Neuronal stem cell (in vitro differentiated cells): Measurements from ENCODE around the gene MDH1B.

Experiments
- DNase-seq: peaks from one replicate; pipeline ENCODE4 v3.0.0-alpha.2; 2013; ENCODE audit warnings: low spot score
- H2AFZ ChIP-seq: one replicate; pipeline ENCODE4 v1.6.1; 2013; ENCODE audit warnings: mild to moderate bottlenecking, low read length, inconsistent platforms
- H2AK5ac ChIP-seq: 2 replicates; pipeline ENCODE4 v1.6.1; 2013; ENCODE audit warnings: low read depth, mild to moderate bottlenecking, inconsistent platforms, low read length, moderate library complexity, mixed read lengths
- H2BK120ac ChIP-seq: 2 replicates; pipeline ENCODE4 v1.6.1; 2013; ENCODE audit warnings: low read depth, mild to moderate bottlenecking, inconsistent platforms, low read length, moderate library complexity, mixed read lengths
- H2BK12ac ChIP-seq: one replicate; pipeline ENCODE4 v1.6.1; 2013; ENCODE audit warnings: low read length, inconsistent platforms
- H2BK15ac ChIP-seq: 2 replicates; pipeline ENCODE4 v1.6.1; 2013; ENCODE audit warnings: mild to moderate bottlenecking, low read length, inconsistent platforms, mixed read lengths
- H2BK5ac ChIP-seq: one replicate; pipeline ENCODE4 v1.6.1; 2013; ENCODE audit warnings: inconsistent platforms, mild to moderate bottlenecking, low read length, moderate library complexity
- H3K14ac ChIP-seq: one replicate; pipeline ENCODE4 v1.6.1; 2013; ENCODE audit warnings: low read length, inconsistent platforms
- H3K18ac ChIP-seq: 2 replicates; pipeline ENCODE4 v1.6.1; 2013; ENCODE audit warnings: low read length, inconsistent platforms
- H3K23ac ChIP-seq: 2 replicates; pipeline ENCODE4 v1.6.1; 2013; ENCODE audit warnings: low read depth, mild to moderate bottlenecking, mixed read lengths, low read length, inconsistent platforms; ENCODE audit not compliant: poor library complexity
- H3K27ac ChIP-seq: replicated peaks from 3 replicates; pipeline ENCODE4 v1.5.1; 2013; ENCODE audit warnings: low read length, inconsistent platforms
- H3K27me3 ChIP-seq, 3 experiments: 2 replicates each; pipeline ENCODE4 v1.6.1; 2013; ENCODE audit warnings: low read length in 3 of 3, mild to moderate bottlenecking in 2 of 3, inconsistent platforms in 1 of 3, low read depth in 1 of 3, mixed read lengths in 1 of 3, moderate library complexity in 1 of 3; ENCODE audit not compliant: control insufficient read depth in 3 of 3, insufficient read depth in 3 of 3
- H3K36me3 ChIP-seq, 2 donors: replicated peaks in 1 of 2; 2 replicates each; pipeline ENCODE4 v1.6.1; 2013; ENCODE audit warnings: low read length in 2 of 2; ENCODE audit not compliant: control insufficient read depth in 2 of 2, insufficient read depth in 2 of 2
- H3K4ac ChIP-seq: 2 replicates; pipeline ENCODE4 v1.6.1; 2013; ENCODE audit warnings: inconsistent platforms, mild to moderate bottlenecking, low read length, moderate library complexity
- H3K4me1 ChIP-seq, 2 donors: 1 replicate in 1 of 2; 2 replicates in 1 of 2; pipeline ENCODE4 v1.6.1; 2013; ENCODE audit warnings: low read length in 2 of 2, low read depth in 1 of 2; ENCODE audit not compliant: control insufficient read depth in 2 of 2, insufficient read depth in 1 of 2
- H3K4me2 ChIP-seq: one replicate; pipeline ENCODE4 v1.6.1; 2013; ENCODE audit warnings: mild to moderate bottlenecking, low read length, inconsistent platforms; ENCODE audit not compliant: insufficient read depth, poor library complexity, severe bottlenecking
- H3K4me3 ChIP-seq, 2 donors: 2 replicates each; pipeline ENCODE4 v1.5.1; 2013; ENCODE audit warnings: low read length in 2 of 2, mild to moderate bottlenecking in 2 of 2, inconsistent platforms in 1 of 2, moderate library complexity in 1 of 2
- H3K79me1 ChIP-seq: one replicate; pipeline ENCODE4 v1.6.1; 2013; ENCODE audit warnings: low read depth, mild to moderate bottlenecking, inconsistent platforms, low read length, moderate library complexity
- H3K9ac ChIP-seq: one replicate; pipeline ENCODE4 v1.6.1; 2013; ENCODE audit warnings: mild to moderate bottlenecking, low read depth, low read length, inconsistent platforms; ENCODE audit not compliant: poor library complexity
- H3K9me3 ChIP-seq, 2 donors: replicated peaks in 1 of 2; 2 replicates each; pipeline versions ENCODE3 to v1.6.1; 2013; ENCODE audit warnings: low read length in 2 of 2, mild to moderate bottlenecking in 2 of 2, inconsistent platforms in 1 of 2, low read depth in 1 of 2, mixed read lengths in 1 of 2, moderate library complexity in 1 of 2; ENCODE audit not compliant: control insufficient read depth in 2 of 2, insufficient read depth in 1 of 2
- H4K8ac ChIP-seq: one replicate; pipeline ENCODE4 v1.6.1; 2013; ENCODE audit warnings: low read depth, mild to moderate bottlenecking, inconsistent platforms, low read length, moderate library complexity
- H4K91ac ChIP-seq: one replicate; pipeline ENCODE4 v1.6.1; 2013; ENCODE audit warnings: low read length, low read depth, mild to moderate bottlenecking, inconsistent platforms; ENCODE audit not compliant: poor library complexity
- WGBS, 2 donors: extraction: QIAGEN DNeasy Blood & Tissue Kit; methylation state at CpG; one replicate each; pipeline ENCODE4 v1.1.7; 2013; ENCODE audit warnings: missing lambda C conversion rate in 2 of 2, mixed read lengths in 1 of 2; ENCODE audit not compliant: insufficient read length in 2 of 2, insufficient replicate concordance in 1 of 2; ENCODE audit errors: extremely low coverage in 2 of 2; 5-methylcytosine and 5-hydroxymethylcytosine counted together

MDH1B gene

GRCh38 chr2:206766057-206766930 is 1.2 kb upstream of the MDH1B start:
- Histone ChIP-seq H3K4me1 (no peaks in the 10 kb centered on the region), H2BK5ac (no peak overlapping the region), H2BK12ac (no peak overlapping the region), H3K79me1 (peaks cover 1% of the 10 kb centered on the region), H3K18ac (no peak overlapping the region), H2BK120ac (no peak overlapping the region), H3K4me3 (peak overlapping the region; percentile 90 to 98), H3K36me3 (peaks cover 5 to 46% of the 10 kb centered on the region in 2 donors), H2AFZ (peak overlapping the region; percentile 95), H3K9me3 (no peaks in the 10 kb centered on the region), H3K27ac (no peak overlapping the region), H3K14ac (no peak overlapping the region), H3K9ac (no peak overlapping the region), H3K27me3 (no peaks in the 10 kb centered on the region), H4K91ac (no peak overlapping the region), H2BK15ac (no peak overlapping the region), H3K4me2 (peak overlapping the region; percentile 75), H3K23ac (no peak overlapping the region), H4K8ac (no peak overlapping the region), H3K4ac (no peak overlapping the region), H2AK5ac (no peak overlapping the region)
- no CpG with 5 or more reads among the region's 12 CpGs for WGBS, 2 donors
- no peak for DNase-seq

DNA sequence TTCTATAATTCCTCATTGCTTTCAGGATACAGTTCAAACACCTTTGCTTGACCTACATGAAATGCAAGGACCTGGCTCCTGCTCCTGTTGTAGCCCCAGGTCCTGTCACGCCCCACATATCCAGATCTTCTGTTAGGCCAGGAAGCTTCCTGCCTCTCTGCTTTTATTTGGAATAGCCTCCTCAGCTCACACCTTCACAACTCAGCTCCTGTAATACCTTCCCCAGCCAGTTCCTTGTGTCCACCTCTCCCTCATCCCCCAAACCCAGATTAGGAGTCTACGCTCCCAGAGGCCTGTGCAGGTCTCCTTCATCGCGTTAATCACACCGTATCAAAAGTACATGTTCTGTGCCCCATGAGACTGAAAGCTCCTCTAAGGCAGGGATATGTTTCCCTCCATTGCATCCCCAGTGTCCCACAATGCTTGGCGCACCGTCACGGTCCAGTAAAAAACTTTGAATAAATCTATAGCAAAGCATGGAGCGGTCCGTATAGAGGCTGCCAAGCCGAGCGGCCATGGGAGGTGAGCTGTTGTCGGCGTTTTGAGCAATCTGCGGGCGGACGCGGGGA is 371 bp downstream of the MDH1B start:
- peak overlapping the region; percentile 75 for H3K4me2 ChIP-seq
- H3K36me3 ChIP-seq: peaks cover 5 to 33% of the 10 kb centered on the region in 2 donors
- H3K4me3 ChIP-seq: peak overlapping the region; percentile 90 to 98
- H2BK12ac ChIP-seq: no peak overlapping the region
- peaks cover 1% of the 10 kb centered on the region for H3K79me1 ChIP-seq
- no peak overlapping the region for H2BK15ac ChIP-seq
- no peak overlapping the region for H3K14ac ChIP-seq
- no peak overlapping the region for H3K4ac ChIP-seq
- peak overlapping the region; percentile 95 for H2AFZ ChIP-seq
- no peak overlapping the region for H4K91ac ChIP-seq
- H2BK120ac ChIP-seq: no peak overlapping the region
- no peak overlapping the region for H3K27ac ChIP-seq
- H3K9me3 ChIP-seq: no peaks in the 10 kb centered on the region
- H2BK5ac ChIP-seq: no peak overlapping the region
- H3K18ac ChIP-seq: peak overlapping the region; percentile 61
- no peaks in the 10 kb centered on the region for H3K27me3 ChIP-seq
- no CpG with 5 or more reads among the region's 18 CpGs for WGBS, 2 donors
- H3K4me1 ChIP-seq: no peaks in the 10 kb centered on the region
- no peak overlapping the region for H4K8ac ChIP-seq
- no peak overlapping the region for H2AK5ac ChIP-seq
- no peak overlapping the region for H3K9ac ChIP-seq
- no peak overlapping the region for H3K23ac ChIP-seq
- no peak for DNase-seq

- Histone ChIP-seq H2BK120ac (no peak overlapping the region), H2BK12ac (no peak overlapping the region), H3K9ac (no peak overlapping the region), H3K4me3 (no peak overlapping the region), H3K27ac (no peak overlapping the region), H3K79me1 (no peaks in the 10 kb centered on the region), H2BK5ac (no peak overlapping the region), H3K18ac (no peak overlapping the region), H3K4me1 (peaks cover 0 to 2% of the 10 kb centered on the region in 2 donors), H3K27me3 (no peaks in the 10 kb centered on the region), H3K23ac (no peak overlapping the region), H3K4me2 (no peak overlapping the region), H4K8ac (no peak overlapping the region), H3K9me3 (no peaks in the 10 kb centered on the region), H2AFZ (no peak overlapping the region), H3K4ac (no peak overlapping the region), H3K36me3 (peaks cover 0 to 1% of the 10 kb centered on the region in 2 donors), H2BK15ac (no peak overlapping the region), H2AK5ac (no peak overlapping the region), H3K14ac (no peak overlapping the region), H4K91ac (no peak overlapping the region)
- no CpG with 5 or more reads among the region's 1 CpG for WGBS, 2 donors
- no peak for DNase-seq
Observed at GRCh38 chr2:206756816-206757215, 8.3 kb downstream of the MDH1B start.

- H2BK120ac ChIP-seq: no peak overlapping the region
- no peak overlapping the region for H3K4me3 ChIP-seq
- H3K14ac ChIP-seq: no peak overlapping the region
- H3K4me2 ChIP-seq: no peak overlapping the region
- no peak overlapping the region for H4K91ac ChIP-seq
- no peak overlapping the region for H2AK5ac ChIP-seq
- no peak overlapping the region for H3K27ac ChIP-seq
- no peaks in the 10 kb centered on the region for H3K27me3 ChIP-seq
- H2BK12ac ChIP-seq: no peak overlapping the region
- no peak for DNase-seq
- H3K36me3 ChIP-seq: no peaks in the 10 kb centered on the region
- no peaks in the 10 kb centered on the region for H3K4me1 ChIP-seq
- H3K23ac ChIP-seq: no peak overlapping the region
- no peak overlapping the region for H3K4ac ChIP-seq
- no peak overlapping the region for H3K18ac ChIP-seq
- H2AFZ ChIP-seq: no peak overlapping the region
- no peak overlapping the region for H4K8ac ChIP-seq
- H3K9ac ChIP-seq: no peak overlapping the region
- H2BK15ac ChIP-seq: no peak overlapping the region
- no peak overlapping the region for H2BK5ac ChIP-seq
- H3K79me1 ChIP-seq: no peaks in the 10 kb centered on the region
- H3K9me3 ChIP-seq: no peaks in the 10 kb centered on the region
- WGBS, 2 donors: no CpG with 5 or more reads among the region's 2 CpGs
Observed at GRCh38 chr2:206740800-206741199, 24.3 kb downstream of the MDH1B start.
